ENCODE results near the gene IFT20. TPM values are rescaled to one million over a fixed set of nuclear protein-coding genes. Genes with fewer than 3 reads are reported as not detected.
A peak's percentile ranks its signal among the peaks of the same experiment; 100 is the strongest.

The IFT20 gene
- total and polyA plus RNA-seq, 10 of the 15 experiments (the other 5 are each of a cell fraction or from before 2014, with no cell fraction given), result 9.4 to 38.2 (median 19.1) TPM

DNA sequence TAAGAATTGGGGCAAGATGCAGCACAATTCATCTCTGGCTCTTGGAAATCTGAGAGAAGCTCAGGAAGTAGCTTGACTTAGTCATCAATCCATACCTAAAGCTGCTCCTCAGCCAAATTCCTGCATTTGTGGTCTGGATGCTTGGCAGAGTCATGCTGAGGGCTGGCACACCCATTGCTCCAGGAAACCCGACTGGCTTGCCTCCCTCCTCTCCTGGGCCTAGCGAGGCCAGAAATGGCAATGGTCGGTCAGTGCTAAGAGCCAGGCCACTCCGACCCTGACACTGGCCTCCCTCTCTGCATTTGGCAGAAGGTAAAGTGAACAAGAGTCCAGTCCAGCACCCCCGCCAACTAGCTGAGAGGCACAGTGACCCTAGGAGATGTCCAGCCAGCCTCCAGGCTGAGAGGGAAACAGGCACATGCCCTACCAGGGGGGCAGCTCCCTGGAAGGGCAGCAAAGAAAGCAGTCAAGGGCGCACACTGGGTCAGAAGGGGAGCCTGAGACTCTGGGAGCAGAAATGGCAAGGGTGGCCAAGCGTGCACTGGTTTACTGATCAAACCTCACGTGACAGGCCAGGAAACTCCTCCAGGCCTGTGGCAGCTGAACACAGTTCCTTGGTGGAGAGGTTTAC, 12.1 kb upstream of the IFT20 start:
- SMC1A ChIA-PET (ENCODE audit: uncharacterized antibody, unreplicated experiment), result interaction anchor here (1.4 kb wide), 1 partner anchor 12 kb away, joined by 3 read pairs; the partner anchor contains the start of genes IFT20 and TNFAIP1
- Histone ChIP-seq H3K4me1 (ENCODE audit: control insufficient read depth, insufficient read depth, low read length) (no peaks in the 10 kb centered on the region), H3K36me3 (ENCODE audit: control insufficient read depth in 2 of 2, insufficient read depth in 2 of 2, low read length in 1 of 2) (peaks cover 18 to 26% of the 10 kb centered on the region in 2 experiments), H4K20me1 (ENCODE audit: control insufficient read depth, insufficient read depth) (no peaks in the 10 kb centered on the region), H2AFZ (ENCODE audit: control insufficient read depth, low read depth, low read length) (no peak overlapping the region), H3K4me3 (no peak overlapping the region), H3K9ac (ENCODE audit: control insufficient read depth, insufficient read depth, low read length) (no peak overlapping the region), H3K79me2 (ENCODE audit: control insufficient read depth, insufficient read depth, low read length) (no peaks in the 10 kb centered on the region), H3K27ac (ENCODE audit: control insufficient read depth, insufficient read depth) (no peak overlapping the region), H3K4me2 (ENCODE audit: control insufficient read depth, insufficient read depth) (no peak overlapping the region), H3K27me3 (replicated peaks in 1 of 2; ENCODE audit: control insufficient read depth in 2 of 2, insufficient read depth in 2 of 2, low read length in 1 of 2) (no peaks in the 10 kb centered on the region), H3K9me3 (replicated peaks; ENCODE audit: control insufficient read depth, insufficient read depth, low read length) (no peaks in the 10 kb centered on the region)
- 90% methylated on average over 8 of the region's 8 CpGs for WGBS (ENCODE audit: insufficient coverage, insufficient replicate concordance, low lambda C conversion rate, missing lambda C conversion rate)
- RAD21 ChIA-PET (ENCODE audit: unreplicated experiment), result no interaction called here
- in situ Hi-C loops (cut with MboI), result no loop called here
- TF ChIP-seq, protein P1, sequence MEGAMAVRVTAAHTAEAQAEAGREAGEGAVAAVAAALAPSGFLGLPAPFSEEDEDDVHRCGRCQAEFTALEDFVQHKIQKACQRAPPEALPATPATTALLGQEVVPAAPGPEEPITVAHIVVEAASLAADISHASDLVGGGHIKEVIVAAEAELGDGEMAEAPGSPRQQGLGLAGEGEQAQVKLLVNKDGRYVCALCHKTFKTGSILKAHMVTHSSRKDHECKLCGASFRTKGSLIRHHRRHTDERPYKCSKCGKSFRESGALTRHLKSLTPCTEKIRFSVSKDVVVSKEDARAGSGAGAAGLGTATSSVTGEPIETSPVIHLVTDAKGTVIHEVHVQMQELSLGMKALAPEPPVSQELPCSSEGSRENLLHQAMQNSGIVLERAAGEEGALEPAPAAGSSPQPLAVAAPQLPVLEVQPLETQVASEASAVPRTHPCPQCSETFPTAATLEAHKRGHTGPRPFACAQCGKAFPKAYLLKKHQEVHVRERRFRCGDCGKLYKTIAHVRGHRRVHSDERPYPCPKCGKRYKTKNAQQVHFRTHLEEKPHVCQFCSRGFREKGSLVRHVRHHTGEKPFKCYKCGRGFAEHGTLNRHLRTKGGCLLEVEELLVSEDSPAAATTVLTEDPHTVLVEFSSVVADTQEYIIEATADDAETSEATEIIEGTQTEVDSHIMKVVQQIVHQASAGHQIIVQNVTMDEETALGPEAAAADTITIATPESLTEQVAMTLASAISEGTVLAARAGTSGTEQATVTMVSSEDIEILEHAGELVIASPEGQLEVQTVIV (IDR thresholded peaks at IDR 0.05; ENCODE audit: borderline replicate concordance, partially characterized antibody), result no peak
- peak; percentile 57 for TF ChIP-seq POLR2A (IDR thresholded peaks at IDR 0.05; ENCODE audit: low read depth, low read length)
- CTCF ChIA-PET, result interaction anchor here (0.7 to 1.2 kb wide), 2 partner anchors 12 to 198 kb away, joined by 3 to 7 read pairs; partner anchors contain the start of genes IFT20 and TNFAIP1
- POLR2A ChIA-PET, result no interaction called here
- ATAC-seq, result no peak
- DNase-seq (ENCODE audit: low read depth, low spot score), result no peak
- FAIRE-seq, result no peak
- intact Hi-C loops (cut with micrococcal nuclease; ENCODE audit: unreplicated experiment), result no loop called here
- BruUV-seq (replicated peaks), result TSS peak; percentile 42

DNA sequence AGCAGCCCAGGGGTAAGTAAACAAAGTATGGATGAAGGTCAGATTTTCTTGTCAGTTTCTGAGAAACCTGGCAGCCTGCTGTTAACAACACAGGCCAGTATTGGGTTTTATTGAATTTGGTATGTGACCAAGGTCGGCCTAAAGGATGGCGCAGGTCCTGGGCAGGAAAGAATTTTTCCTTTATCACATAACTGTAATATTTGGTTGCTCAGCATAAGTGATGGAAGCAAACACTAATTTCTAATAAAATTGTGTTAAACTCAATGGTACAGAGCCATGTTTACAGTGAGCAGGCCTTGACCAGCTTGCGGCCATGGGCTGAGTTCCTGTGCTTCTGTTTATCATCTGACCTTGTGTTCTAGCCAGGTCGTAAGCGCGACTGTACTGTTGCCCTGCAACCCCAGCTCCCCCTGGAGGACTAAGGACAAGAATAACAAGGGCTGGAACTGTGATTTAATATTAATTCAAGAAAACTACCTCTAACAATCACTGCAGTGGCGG, 11.5 kb upstream of the IFT20 start:
- ATAC-seq (0 out of 3 replicates have a peak, but pooled peaks have one; percentile 38), DNase-seq (ENCODE audit: low read depth, low spot score) (no peak), FAIRE-seq (no peak)
- 99% methylated on average over 7 of the region's 7 CpGs for WGBS (ENCODE audit: insufficient coverage, insufficient replicate concordance, low lambda C conversion rate, missing lambda C conversion rate)
- H3K36me3 ChIP-seq (ENCODE audit: control insufficient read depth in 2 of 2, insufficient read depth in 2 of 2, low read length in 1 of 2), result peaks cover 18 to 30% of the 10 kb centered on the region in 2 experiments
- H3K27me3 ChIP-seq (replicated peaks in 1 of 2; ENCODE audit: control insufficient read depth in 2 of 2, insufficient read depth in 2 of 2, low read length in 1 of 2), result no peaks in the 10 kb centered on the region
- CTCF ChIA-PET, result interaction anchor here (0.7 to 1.2 kb wide), 2 partner anchors 11 to 199 kb away, joined by 3 read pairs; partner anchors contain the start of genes IFT20 and TNFAIP1
- H3K27ac ChIP-seq (ENCODE audit: control insufficient read depth, insufficient read depth), result no peak overlapping the region
- H3K79me2 ChIP-seq (ENCODE audit: control insufficient read depth, insufficient read depth, low read length), result no peaks in the 10 kb centered on the region
- H2AFZ ChIP-seq (ENCODE audit: control insufficient read depth, low read depth, low read length), result no peak overlapping the region
- H3K4me2 ChIP-seq (ENCODE audit: control insufficient read depth, insufficient read depth), result no peak overlapping the region
- H3K9ac ChIP-seq (ENCODE audit: control insufficient read depth, insufficient read depth, low read length), result no peak overlapping the region
- no peaks in the 10 kb centered on the region for H3K4me1 ChIP-seq (ENCODE audit: control insufficient read depth, insufficient read depth, low read length)
- TF ChIP-seq, protein P2, sequence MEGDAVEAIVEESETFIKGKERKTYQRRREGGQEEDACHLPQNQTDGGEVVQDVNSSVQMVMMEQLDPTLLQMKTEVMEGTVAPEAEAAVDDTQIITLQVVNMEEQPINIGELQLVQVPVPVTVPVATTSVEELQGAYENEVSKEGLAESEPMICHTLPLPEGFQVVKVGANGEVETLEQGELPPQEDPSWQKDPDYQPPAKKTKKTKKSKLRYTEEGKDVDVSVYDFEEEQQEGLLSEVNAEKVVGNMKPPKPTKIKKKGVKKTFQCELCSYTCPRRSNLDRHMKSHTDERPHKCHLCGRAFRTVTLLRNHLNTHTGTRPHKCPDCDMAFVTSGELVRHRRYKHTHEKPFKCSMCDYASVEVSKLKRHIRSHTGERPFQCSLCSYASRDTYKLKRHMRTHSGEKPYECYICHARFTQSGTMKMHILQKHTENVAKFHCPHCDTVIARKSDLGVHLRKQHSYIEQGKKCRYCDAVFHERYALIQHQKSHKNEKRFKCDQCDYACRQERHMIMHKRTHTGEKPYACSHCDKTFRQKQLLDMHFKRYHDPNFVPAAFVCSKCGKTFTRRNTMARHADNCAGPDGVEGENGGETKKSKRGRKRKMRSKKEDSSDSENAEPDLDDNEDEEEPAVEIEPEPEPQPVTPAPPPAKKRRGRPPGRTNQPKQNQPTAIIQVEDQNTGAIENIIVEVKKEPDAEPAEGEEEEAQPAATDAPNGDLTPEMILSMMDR (IDR thresholded peaks at IDR 0.05 in 2 of 3, conservative IDR thresholded peaks at IDR 0.05 in 1 of 3; ENCODE audit: control insufficient read depth in 2 of 3, extremely low read depth in 1 of 3, insufficient read depth in 1 of 3, low read depth in 3 of 3, low read length in 3 of 3), result peak; percentile 11 to 20 (median 19); a peak in 1 of 6 replicates
- TF ChIP-seq RCOR1 (conservative IDR thresholded peaks at IDR 0.05; ENCODE audit: low read depth, low read length), result no peak
- peak; percentile 36; the same call in 1 of the 2 replicates for TF ChIP-seq RAD21 (IDR thresholded peaks at IDR 0.05; ENCODE audit: insufficient read depth, low read depth, low read length)
- POLR2A ChIA-PET, result interaction anchor here (0.5 kb wide), 1 partner anchor 197 kb away, joined by 7 read pairs; no protein-coding TSS in a partner anchor
- intact Hi-C loops (cut with micrococcal nuclease; ENCODE audit: unreplicated experiment), result no loop called here
- SMC1A ChIA-PET (ENCODE audit: uncharacterized antibody, unreplicated experiment), result interaction anchor here (1.4 kb wide), 1 partner anchor 11 kb away, joined by 3 read pairs; the partner anchor contains the start of genes IFT20 and TNFAIP1
- no TSS peak for BruUV-seq (replicated peaks)
- RAD21 ChIA-PET (ENCODE audit: unreplicated experiment), result no interaction called here
- no peaks in the 10 kb centered on the region for H4K20me1 ChIP-seq (ENCODE audit: control insufficient read depth, insufficient read depth)
- no peak overlapping the region for H3K4me3 ChIP-seq
- no peaks in the 10 kb centered on the region for H3K9me3 ChIP-seq (replicated peaks; ENCODE audit: control insufficient read depth, insufficient read depth, low read length)
- in situ Hi-C loops (cut with MboI), result no loop called here
